B cell (primary cell): Measurements from ENCODE around the gene SPOCD1. TPM values are rescaled to one million over a fixed set of nuclear protein-coding genes. Genes with fewer than 3 reads are reported as not detected.

Experiments
- ATAC-seq: fragments of 200-7000 bp; cut with Tn5 transposase; one replicate; pipeline ENCODE4 v1.10.0; 2021; ENCODE audit warnings: low read depth, mild to moderate bottlenecking, moderate number of reproducible peaks, moderate library complexity
- CTCF ChIA-PET: fragments of 350-600 bp; sonication (Branson Sonifier 250); formaldehyde crosslinking; loops from one replicate; lab custom pipeline; 2021; ENCODE audit warnings: antibody characterized with exemption, inconsistent platforms; lab: Charles Lee
- POLR2A ChIA-PET: fragments of 350-600 bp; sonication (Branson Sonifier 250); formaldehyde crosslinking; loops from one replicate; lab custom pipeline; 2021; ENCODE audit warnings: antibody characterized with exemption; lab: Charles Lee
- DNase-seq: peaks from one replicate; pipeline ENCODE4 v3.0.0; 2013
- H2AFZ ChIP-seq: 2 replicates; pipeline ENCODE4 v1.6.1; 2012; ENCODE audit warnings: mild to moderate bottlenecking, low read depth, low read length; ENCODE audit not compliant: insufficient read depth, poor library complexity, severe bottlenecking
- H3K27ac ChIP-seq, 2 donors: 1 replicate in 1 of 2; 2 replicates in 1 of 2; pipeline ENCODE4 v1.5.1; 2012 to 2013; ENCODE audit warnings: low read length in 2 of 2, mild to moderate bottlenecking in 2 of 2, moderate library complexity in 1 of 2
- H3K27me3 ChIP-seq, 4 experiments: fragments of 200-600 bp in 1 of 4; sonication (generic) in 1 of 4; replicated peaks in 1 of 4; 1 replicate in 2 of 4; 2 replicates in 2 of 4; pipeline versions ENCODE4 v1.6.1 to v1.7.0; 2013 to 2016; ENCODE audit warnings: low read length in 3 of 4, mild to moderate bottlenecking in 2 of 4, mixed read lengths in 1 of 4, moderate library complexity in 1 of 4; ENCODE audit not compliant: insufficient read depth in 4 of 4, control insufficient read depth in 3 of 4; ENCODE audit errors: control extremely low read depth in 1 of 4
- H3K36me3 ChIP-seq, 2 experiments: replicated peaks in 1 of 2; 1 replicate in 1 of 2; 2 replicates in 1 of 2; pipeline versions ENCODE4 v1.6.1 to v1.7.1; 2013; ENCODE audit warnings: low read length in 1 of 2; ENCODE audit not compliant: insufficient read depth in 2 of 2, control insufficient read depth in 1 of 2; ENCODE audit errors: control extremely low read depth in 1 of 2, extremely low read depth in 1 of 2
- H3K4me1 ChIP-seq, 2 donors: fragments of 200-600 bp in 1 of 2; sonication (generic) in 1 of 2; 1 replicate in 1 of 2; 2 replicates in 1 of 2; pipeline versions ENCODE4 v1.5.1 to v1.6.1; 2013 to 2017; ENCODE audit warnings: low read length in 2 of 2; ENCODE audit not compliant: control insufficient read depth in 2 of 2, insufficient read depth in 2 of 2
- H3K4me2 ChIP-seq: replicated peaks from 2 replicates; pipeline ENCODE3; 2012; ENCODE audit warnings: mild to moderate bottlenecking, low read depth, low read length; ENCODE audit not compliant: poor library complexity, severe bottlenecking
- H3K4me3 ChIP-seq, 5 experiments: fragments of 200-600 bp in 1 of 5; sonication (generic) in 1 of 5; 1 replicate in 3 of 5; 2 replicates in 2 of 5; pipeline versions ENCODE4 v1.5.1 to v1.7.0; 2011 to 2016; ENCODE audit warnings: low read length in 4 of 5, mild to moderate bottlenecking in 4 of 5, low read depth in 2 of 5, control low read depth in 1 of 5, moderate library complexity in 1 of 5; ENCODE audit not compliant: insufficient read depth in 1 of 5; ENCODE audit errors: control extremely low read depth in 1 of 5, extremely low read depth in 1 of 5
- H3K79me2 ChIP-seq: fragments of 200-600 bp; sonication (generic); one replicate; pipeline ENCODE4 v1.6.0; 2016; ENCODE audit warnings: low read length; ENCODE audit not compliant: control insufficient read depth, insufficient read depth
- H3K9ac ChIP-seq: fragments of 200-600 bp; sonication (generic); 2 replicates; pipeline ENCODE4 v1.6.1; 2017; ENCODE audit warnings: mild to moderate bottlenecking, low read length, moderate library complexity
- H3K9me3 ChIP-seq, 3 donors: one replicate each; pipeline versions ENCODE4 v1.6.1 to v1.7.1; 2013; ENCODE audit warnings: low read length in 2 of 3; ENCODE audit not compliant: control insufficient read depth in 2 of 3, insufficient read depth in 1 of 3; ENCODE audit errors: control extremely low read depth in 1 of 3
- H4K20me1 ChIP-seq: 2 replicates; pipeline ENCODE4 v1.6.0; 2012; ENCODE audit warnings: mild to moderate bottlenecking, low read length; ENCODE audit not compliant: insufficient read depth, control insufficient read depth, poor library complexity, severe bottlenecking
- H3K27ac Mint-ChIP-seq: one replicate; pipeline ENCODE4 v1.8.0; 2021; ENCODE audit warnings: mixed read lengths
- H3K27me3 Mint-ChIP-seq: one replicate; pipeline ENCODE4 v1.8.0; 2021; ENCODE audit warnings: mixed read lengths
- H3K4me1 Mint-ChIP-seq: one replicate; pipeline ENCODE4 v1.8.0; 2021; ENCODE audit warnings: mixed read lengths
- H3K4me3 Mint-ChIP-seq: one replicate; pipeline ENCODE4 v1.8.0; 2021; ENCODE audit warnings: mixed read lengths
- H3K9me3 Mint-ChIP-seq: one replicate; pipeline ENCODE4 v1.8.0; 2022; ENCODE audit warnings: mixed read lengths; ENCODE audit not compliant: insufficient read depth
- CTCF ChIP-seq: fragments of 200-600 bp; IDR thresholded peaks from one replicate; pipeline ENCODE4 v1.8.0; 2022; ENCODE audit warnings: antibody characterized with exemption, mild to moderate bottlenecking
- EZH2 ChIP-seq: IDR thresholded peaks from 2 replicates; pipeline ENCODE4 v1.6.1; 2012; ENCODE audit warnings: borderline replicate concordance, low read depth, mild to moderate bottlenecking, moderate library complexity, low read length; ENCODE audit not compliant: insufficient read depth, poor library complexity, severe bottlenecking
- WGBS: methylation state at CpG from one replicate; pipeline ENCODE4 v1.1.5; 2013; ENCODE audit warnings: missing lambda C conversion rate; ENCODE audit not compliant: insufficient coverage; 5-methylcytosine and 5-hydroxymethylcytosine counted together
- intact Hi-C: fragments of 100-400 bp; cut with micrococcal nuclease; formaldehyde crosslinking; loops from one replicate; pipeline ENCODE4 v1.10.0; 2022
- polyA plus RNA-seq: library from polyadenylated mRNA; depleted of rRNA; stranded (reverse); fragments of >200 nt; gene quantifications from 2 replicates; pipeline ENCODE4 v1.2.3, GENCODE V29; 2012
- total RNA-seq, 2 donors: library from RNA; stranded (reverse); fragments of 120-200 nt in 1 of 2; gene quantifications; 1 replicate in 1 of 2; 2 replicates in 1 of 2; pipeline versions ENCODE4 v1.2.3 to v1.2.4, GENCODE V29; 2013 to 2022

The SPOCD1 gene
- total and polyA plus RNA-seq, 2 donors (not counting 1 experiment from before 2014, with no cell fraction given) = not detected

- CTCF ChIA-PET = interaction anchor here (1.5 to 10.8 kb wide), 2 partner anchors 19 to 197 kb away, joined by 3 to 199 read pairs; no protein-coding TSS in a partner anchor
- POLR2A ChIA-PET = no interaction called here
- no peak for ATAC-seq
Observed at GRCh38 chr1:31767225-31767624, 48.6 kb downstream of the SPOCD1 start.

GRCh38 chr1:31765516-31765915, 50.3 kb downstream of the SPOCD1 start:
- Histone ChIP-seq H4K20me1 (peaks cover 10% of the 10 kb centered on the region), H3K27ac (no peak overlapping the region), H3K36me3 (no peaks in the 10 kb centered on the region), H3K9ac (no peak overlapping the region), H3K27me3 (peaks cover 0 to 31% (median 15%) of the 10 kb centered on the region in 4 experiments), H3K79me2 (no peaks in the 10 kb centered on the region), H3K4me1 (peaks cover 47 to 53% of the 10 kb centered on the region in 2 donors), H3K9me3 (peaks cover 0 to 3% (median 0%) of the 10 kb centered on the region in 3 donors), H3K4me3 (no peak overlapping the region), H2AFZ (no peak overlapping the region), H3K4me2 (no peak overlapping the region)
- no peak overlapping the region for H3K27ac Mint-ChIP-seq
- no peak for TF ChIP-seq CTCF
- no peak for TF ChIP-seq EZH2
- intact Hi-C loops = no loop called here
- WGBS = 100% methylated on average over 1 of the region's 6 CpGs
- ChIA-PET POLR2A (no interaction called here), CTCF (interaction anchor here (1.0 to 10.8 kb wide), 3 partner anchors 11 to 356 kb away, joined by 3 to 199 read pairs (median 7); no protein-coding TSS in a partner anchor)
- no peaks in the 10 kb centered on the region for H3K9me3 Mint-ChIP-seq
- DNase-seq = no peak
- no peak overlapping the region for H3K4me3 Mint-ChIP-seq
- peaks cover 13% of the 10 kb centered on the region for H3K27me3 Mint-ChIP-seq
- peaks cover 46% of the 10 kb centered on the region for H3K4me1 Mint-ChIP-seq
- ATAC-seq = no peak

More at GRCh38 chr1:31767225-31767624, 48.6 kb downstream of the SPOCD1 start:
- Mint-ChIP-seq H3K27ac (no peak overlapping the region), H3K9me3 (no peaks in the 10 kb centered on the region), H3K27me3 (peaks cover 12% of the 10 kb centered on the region), H3K4me1 (peaks cover 47% of the 10 kb centered on the region), H3K4me3 (no peak overlapping the region)
- DNase-seq = no peak
- Histone ChIP-seq H3K36me3 (no peaks in the 10 kb centered on the region), H3K4me1 (peaks cover 42 to 48% of the 10 kb centered on the region in 2 donors), H3K4me3 (no peak overlapping the region), H3K4me2 (no peak overlapping the region), H3K9me3 (peaks cover 0 to 6% (median 0%) of the 10 kb centered on the region in 3 donors), H3K79me2 (no peaks in the 10 kb centered on the region), H2AFZ (no peak overlapping the region), H3K9ac (no peak overlapping the region), H4K20me1 (peaks cover 10% of the 10 kb centered on the region), H3K27ac (no peak overlapping the region), H3K27me3 (peaks cover 0 to 30% (median 9%) of the 10 kb centered on the region in 4 experiments)
- TF ChIP-seq EZH2 (no peak), CTCF (no peak)
- intact Hi-C loops = no loop called here
- 83% methylated on average over 4 of the region's 7 CpGs for WGBS
